Measurements from ENCODE around the gene ARID1B. TPM values are rescaled to one million over a fixed set of nuclear protein-coding genes. Genes with fewer than 3 reads are reported as not detected.
A peak's percentile ranks its signal among the peaks of the same experiment; 100 is the strongest.

Gene ARID1B
- total and polyA plus RNA-seq, 2 donors (not counting 1 experiment from before 2014, with no cell fraction given) = 47.2 to 280 TPM

GRCh38 chr6:157047951-157048350 is 270.8 kb downstream of the ARID1B start:
- Mint-ChIP-seq H3K4me3 (no peak overlapping the region), H3K9me3 (ENCODE audit: insufficient read depth) (no peaks in the 10 kb centered on the region), H3K27me3 (no peaks in the 10 kb centered on the region), H3K4me1 (peaks cover 36% of the 10 kb centered on the region), H3K27ac (peak overlapping the region; percentile 41)
- Histone ChIP-seq H4K20me1 (ENCODE audit: control insufficient read depth, insufficient read depth, low read length, poor library complexity, severe bottlenecking) (peaks cover 20% of the 10 kb centered on the region), H3K4me1 (ENCODE audit: control insufficient read depth in 2 of 2, insufficient read depth in 2 of 2, low read length in 2 of 2) (peaks cover 7% of the 10 kb centered on the region in 2 donors), H3K27ac (ENCODE audit: low read length in 2 of 2) (no peak overlapping the region), H3K79me2 (ENCODE audit: control insufficient read depth, insufficient read depth, low read length) (peaks cover 72% of the 10 kb centered on the region), H2AFZ (ENCODE audit: insufficient read depth, low read depth, low read length, poor library complexity, severe bottlenecking) (no peak overlapping the region), H3K4me2 (replicated peaks; ENCODE audit: low read depth, low read length, poor library complexity, severe bottlenecking) (no peak overlapping the region), H3K4me3 (ENCODE audit: control extremely low read depth in 1 of 5, extremely low read depth in 1 of 5, insufficient read depth in 1 of 5, low read depth in 2 of 5, low read length in 4 of 5) (no peak overlapping the region), H3K36me3 (replicated peaks in 1 of 2; ENCODE audit: control extremely low read depth in 1 of 2, control insufficient read depth in 1 of 2, extremely low read depth in 1 of 2, insufficient read depth in 2 of 2, low read length in 1 of 2) (peaks cover 3% of the 10 kb centered on the region in 2 experiments), H3K27me3 (replicated peaks in 1 of 4; ENCODE audit: control extremely low read depth in 1 of 4, control insufficient read depth in 3 of 4, insufficient read depth in 4 of 4, low read length in 3 of 4) (no peaks in the 10 kb centered on the region), H3K9me3 (ENCODE audit: control extremely low read depth in 1 of 3, control insufficient read depth in 2 of 3, insufficient read depth in 1 of 3, low read length in 2 of 3) (no peaks in the 10 kb centered on the region), H3K9ac (ENCODE audit: low read length) (no peak overlapping the region)
- CTCF ChIA-PET = interaction anchor here (1.3 to 4.3 kb wide), 4 partner anchors 9 to 23 kb away, joined by 4 to 30 read pairs (median 6); no protein-coding TSS in a partner anchor
- DNase-seq (no peak), ATAC-seq (ENCODE audit: low read depth) (no peak)
- POLR2A ChIA-PET = no interaction called here
- 80% methylated on average over 1 of the region's 2 CpGs for WGBS (ENCODE audit: insufficient coverage)
- intact Hi-C loops (cut with micrococcal nuclease) = no loop called here
- TF ChIP-seq CTCF (IDR thresholded peaks at IDR 0.05) (no peak), EZH2 (IDR thresholded peaks at IDR 0.05; ENCODE audit: borderline replicate concordance, insufficient read depth, low read depth, low read length, poor library complexity, severe bottlenecking) (no peak)

- WGBS (ENCODE audit: insufficient coverage) = 100% methylated on average over 2 of the region's 5 CpGs
- H3K36me3 ChIP-seq (replicated peaks in 1 of 2; ENCODE audit: control extremely low read depth in 1 of 2, control insufficient read depth in 1 of 2, extremely low read depth in 1 of 2, insufficient read depth in 2 of 2, low read length in 1 of 2) = peaks cover 0 to 3% of the 10 kb centered on the region in 2 experiments
- no peak overlapping the region for H3K4me3 ChIP-seq (ENCODE audit: control extremely low read depth in 1 of 5, extremely low read depth in 1 of 5, insufficient read depth in 1 of 5, low read depth in 2 of 5, low read length in 4 of 5)
- intact Hi-C loops (cut with micrococcal nuclease) = no loop called here
- Mint-ChIP-seq H3K27me3 (no peaks in the 10 kb centered on the region), H3K4me3 (no peak overlapping the region), H3K9me3 (ENCODE audit: insufficient read depth) (no peaks in the 10 kb centered on the region), H3K4me1 (peaks cover 38% of the 10 kb centered on the region), H3K27ac (peak overlapping the region; percentile 23)
- POLR2A ChIA-PET = interaction anchor here (0.7 kb wide), 1 partner anchor 19 kb away, joined by 5 read pairs; no protein-coding TSS in a partner anchor
- H3K4me2 ChIP-seq (replicated peaks; ENCODE audit: low read depth, low read length, poor library complexity, severe bottlenecking) = no peak overlapping the region
- CTCF ChIA-PET = interaction anchor here (0.7 to 0.8 kb wide), 2 partner anchors 10 to 138 kb away, joined by 3 to 5 read pairs; no protein-coding TSS in a partner anchor
- TF ChIP-seq EZH2 (IDR thresholded peaks at IDR 0.05; ENCODE audit: borderline replicate concordance, insufficient read depth, low read depth, low read length, poor library complexity, severe bottlenecking) (no peak), CTCF (IDR thresholded peaks at IDR 0.05) (no peak)
- H3K9ac ChIP-seq (ENCODE audit: low read length) = no peak overlapping the region
- no peaks in the 10 kb centered on the region for H3K9me3 ChIP-seq (ENCODE audit: control extremely low read depth in 1 of 3, control insufficient read depth in 2 of 3, insufficient read depth in 1 of 3, low read length in 2 of 3)
- peaks cover 20% of the 10 kb centered on the region for H4K20me1 ChIP-seq (ENCODE audit: control insufficient read depth, insufficient read depth, low read length, poor library complexity, severe bottlenecking)
- H3K79me2 ChIP-seq (ENCODE audit: control insufficient read depth, insufficient read depth, low read length) = peaks cover 62% of the 10 kb centered on the region
- H2AFZ ChIP-seq (ENCODE audit: insufficient read depth, low read depth, low read length, poor library complexity, severe bottlenecking) = no peak overlapping the region
- no peak for DNase-seq
- H3K27me3 ChIP-seq (replicated peaks in 1 of 4; ENCODE audit: control extremely low read depth in 1 of 4, control insufficient read depth in 3 of 4, insufficient read depth in 4 of 4, low read length in 3 of 4) = no peaks in the 10 kb centered on the region
- ATAC-seq (ENCODE audit: low read depth) = no peak
- H3K4me1 ChIP-seq (ENCODE audit: control insufficient read depth in 2 of 2, insufficient read depth in 2 of 2, low read length in 2 of 2) = peaks cover 7 to 9% of the 10 kb centered on the region in 2 donors
- peak overlapping the region in 1 of 2 donors; percentile 35 for H3K27ac ChIP-seq (ENCODE audit: low read length in 2 of 2)
Measured at GRCh38 chr6:157049133-157049532, 272.0 kb downstream of the ARID1B start.
